ENCODE measurements around the gene SPRR4. TPM values are rescaled to one million over a fixed set of nuclear protein-coding genes. Genes with fewer than 3 reads are reported as not detected.

Gene SPRR4
- total and polyA plus RNA-seq, 2 donors (not counting 3 experiments of a cell fraction or from before 2014, with no cell fraction given): not detected

DNA sequence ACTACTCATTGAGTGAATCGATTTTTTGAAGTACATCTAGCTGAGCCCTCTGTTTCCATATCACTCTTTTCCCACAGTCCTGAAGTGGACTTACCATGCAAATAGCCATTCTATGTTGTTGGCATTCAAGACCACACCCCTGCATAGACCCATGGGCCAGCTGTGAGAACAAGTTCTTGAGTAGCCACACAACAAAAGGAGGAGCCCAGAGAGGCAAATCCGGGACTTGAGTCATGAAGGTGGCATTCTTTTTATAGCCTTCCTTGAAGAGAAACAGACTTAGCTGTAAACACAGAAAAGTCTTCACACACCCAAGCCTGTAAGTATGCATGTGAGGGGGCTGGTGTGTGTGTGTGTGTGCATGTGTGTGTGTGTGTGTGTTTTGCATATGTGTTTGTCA lies 37.3 kb upstream of the SPRR4 start:
- Histone ChIP-seq H4K20me1 (replicated peaks; ENCODE audit: control insufficient read depth, extremely low read depth, insufficient read depth, low read length) (no peaks in the 10 kb centered on the region), H3K9me1 (replicated peaks; ENCODE audit: control insufficient read depth, extremely low read depth, insufficient read depth, low read length) (no peaks in the 10 kb centered on the region), H3K4me3 (replicated peaks in 1 of 3; ENCODE audit: insufficient read depth in 1 of 3, low read depth in 1 of 3, low read length in 3 of 3) (no peak overlapping the region), H3K27me3 (ENCODE audit: control insufficient read depth in 2 of 2, insufficient read depth in 2 of 2, low read length in 2 of 2) (no peaks in the 10 kb centered on the region), H3K4me1 (ENCODE audit: control insufficient read depth, extremely low read depth, insufficient read depth, low read length) (no peaks in the 10 kb centered on the region), H3K9me3 (replicated peaks; ENCODE audit: control insufficient read depth, insufficient read depth, low read length) (no peaks in the 10 kb centered on the region), H3K9ac (replicated peaks; ENCODE audit: extremely low read depth, insufficient read depth, low read length) (no peak overlapping the region), H3K4me2 (ENCODE audit: insufficient read depth, low read length) (no peak overlapping the region), H3K79me2 (ENCODE audit: control insufficient read depth, insufficient read depth, low read length) (no peaks in the 10 kb centered on the region), H2AFZ (ENCODE audit: low read depth, low read length) (no peak overlapping the region), H3K36me3 (ENCODE audit: control insufficient read depth in 2 of 2, extremely low read depth in 1 of 2, insufficient read depth in 2 of 2, low read length in 2 of 2) (no peaks in the 10 kb centered on the region), H3K27ac (ENCODE audit: insufficient read depth, low read depth, low read length) (no peak overlapping the region)
- BruUV-seq (replicated peaks): no TSS peak
- CTCF ChIA-PET: no interaction called here
- dilution Hi-C loops (cut with MboI; ENCODE audit: extremely low pct_ligation_motif_present, low sequenced_read_pairs): no loop called here
- POLR2A ChIA-PET: no interaction called here
- DNase-seq (ENCODE audit: low read depth, low spot score) (no peak), FAIRE-seq (no peak)
- TF ChIP-seq, protein P1, sequence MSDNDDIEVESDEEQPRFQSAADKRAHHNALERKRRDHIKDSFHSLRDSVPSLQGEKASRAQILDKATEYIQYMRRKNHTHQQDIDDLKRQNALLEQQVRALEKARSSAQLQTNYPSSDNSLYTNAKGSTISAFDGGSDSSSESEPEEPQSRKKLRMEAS (IDR thresholded peaks at IDR 0.05; ENCODE audit: insufficient read depth, insufficient read length): no peak
- TF ChIP-seq FOS (IDR thresholded peaks at IDR 0.05; ENCODE audit: borderline replicate concordance, insufficient read depth, low read length): no peak
- TF ChIP-seq MYC (IDR thresholded peaks at IDR 0.05; ENCODE audit: low read depth, low read length): no peak
- TF ChIP-seq POLR2AphosphoS5 (IDR thresholded peaks at IDR 0.05; ENCODE audit: insufficient read depth, low read depth, low read length): no peak
- TF ChIP-seq, protein P2, sequence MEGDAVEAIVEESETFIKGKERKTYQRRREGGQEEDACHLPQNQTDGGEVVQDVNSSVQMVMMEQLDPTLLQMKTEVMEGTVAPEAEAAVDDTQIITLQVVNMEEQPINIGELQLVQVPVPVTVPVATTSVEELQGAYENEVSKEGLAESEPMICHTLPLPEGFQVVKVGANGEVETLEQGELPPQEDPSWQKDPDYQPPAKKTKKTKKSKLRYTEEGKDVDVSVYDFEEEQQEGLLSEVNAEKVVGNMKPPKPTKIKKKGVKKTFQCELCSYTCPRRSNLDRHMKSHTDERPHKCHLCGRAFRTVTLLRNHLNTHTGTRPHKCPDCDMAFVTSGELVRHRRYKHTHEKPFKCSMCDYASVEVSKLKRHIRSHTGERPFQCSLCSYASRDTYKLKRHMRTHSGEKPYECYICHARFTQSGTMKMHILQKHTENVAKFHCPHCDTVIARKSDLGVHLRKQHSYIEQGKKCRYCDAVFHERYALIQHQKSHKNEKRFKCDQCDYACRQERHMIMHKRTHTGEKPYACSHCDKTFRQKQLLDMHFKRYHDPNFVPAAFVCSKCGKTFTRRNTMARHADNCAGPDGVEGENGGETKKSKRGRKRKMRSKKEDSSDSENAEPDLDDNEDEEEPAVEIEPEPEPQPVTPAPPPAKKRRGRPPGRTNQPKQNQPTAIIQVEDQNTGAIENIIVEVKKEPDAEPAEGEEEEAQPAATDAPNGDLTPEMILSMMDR (IDR thresholded peaks at IDR 0.05; ENCODE audit: extremely low read depth in 1 of 2, insufficient read depth in 1 of 2, low read depth in 1 of 2, low read length in 2 of 2): no peak
- no peak for TF ChIP-seq GATA2 (IDR thresholded peaks at IDR 0.05; ENCODE audit: insufficient read depth, insufficient read length, low read depth, low read length)
- TF ChIP-seq POLR2A (IDR thresholded peaks at IDR 0.05; ENCODE audit: low read depth, low read length): no peak
- TF ChIP-seq JUN (IDR thresholded peaks at IDR 0.05; ENCODE audit: borderline replicate concordance, insufficient read depth, insufficient read length, low read depth): no peak
- TF ChIP-seq EZH2 (IDR thresholded peaks at IDR 0.05; ENCODE audit: borderline replicate concordance, low read depth, low read length, severe bottlenecking): no peak
- intact Hi-C loops (cut with micrococcal nuclease): no loop called here
